HT1080 (cell line): ENCODE measurements around the gene AP4B1. TPM values are rescaled to one million over a fixed set of nuclear protein-coding genes. Genes with fewer than 3 reads are reported as not detected.
A peak's percentile ranks its signal among the peaks of the same experiment; 100 is the strongest.

Experiments
- DNase-seq: peaks from one replicate; pipeline ENCODE4 v3.0.0-alpha.2; 2015; ENCODE audit warnings: low read depth
- total RNA-seq: library from RNA; depleted of rRNA; stranded (reverse); fragments of >200 nt; shearing (Covaris generic); gene quantifications from 2 replicates; pipeline ENCODE4 v1.2.3, GENCODE V29; 2014

The AP4B1 gene
- total RNA-seq, 1 experiment from 2014 or later, result 20.8 TPM

DNA sequence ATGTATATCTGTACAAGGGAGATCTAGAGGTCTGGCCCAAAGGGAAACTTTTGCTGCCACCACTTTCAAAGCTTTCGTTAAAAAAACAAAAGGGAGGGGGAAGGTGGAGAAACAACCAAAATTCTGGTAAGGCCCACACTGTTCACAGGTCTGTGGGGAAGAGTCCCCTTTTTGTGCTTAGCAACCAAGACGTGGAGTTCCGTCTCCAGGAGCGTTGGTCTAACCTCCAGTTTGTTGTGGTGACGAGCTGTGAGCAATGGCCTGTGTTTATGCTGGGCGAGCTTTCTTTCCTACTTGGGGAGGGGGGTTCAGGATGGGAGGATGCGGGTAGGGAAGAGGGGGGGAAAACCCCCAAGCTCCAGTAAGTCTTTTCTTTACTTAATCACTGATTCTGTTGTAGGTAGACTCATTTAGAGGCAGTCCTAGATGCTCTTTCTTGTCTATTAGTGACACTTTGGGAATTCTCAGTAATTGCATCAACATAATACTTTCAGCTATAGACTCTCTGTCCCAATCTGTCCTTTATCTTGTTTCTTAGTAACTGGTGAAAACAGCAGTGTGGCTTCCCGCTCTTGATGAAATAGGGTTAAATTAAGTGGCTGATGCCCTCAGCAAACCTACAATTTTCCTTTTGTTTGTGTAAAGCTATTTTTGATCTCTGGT, 26.0 kb upstream of the AP4B1 start:
- peak; percentile 65 for DNase-seq

DNA sequence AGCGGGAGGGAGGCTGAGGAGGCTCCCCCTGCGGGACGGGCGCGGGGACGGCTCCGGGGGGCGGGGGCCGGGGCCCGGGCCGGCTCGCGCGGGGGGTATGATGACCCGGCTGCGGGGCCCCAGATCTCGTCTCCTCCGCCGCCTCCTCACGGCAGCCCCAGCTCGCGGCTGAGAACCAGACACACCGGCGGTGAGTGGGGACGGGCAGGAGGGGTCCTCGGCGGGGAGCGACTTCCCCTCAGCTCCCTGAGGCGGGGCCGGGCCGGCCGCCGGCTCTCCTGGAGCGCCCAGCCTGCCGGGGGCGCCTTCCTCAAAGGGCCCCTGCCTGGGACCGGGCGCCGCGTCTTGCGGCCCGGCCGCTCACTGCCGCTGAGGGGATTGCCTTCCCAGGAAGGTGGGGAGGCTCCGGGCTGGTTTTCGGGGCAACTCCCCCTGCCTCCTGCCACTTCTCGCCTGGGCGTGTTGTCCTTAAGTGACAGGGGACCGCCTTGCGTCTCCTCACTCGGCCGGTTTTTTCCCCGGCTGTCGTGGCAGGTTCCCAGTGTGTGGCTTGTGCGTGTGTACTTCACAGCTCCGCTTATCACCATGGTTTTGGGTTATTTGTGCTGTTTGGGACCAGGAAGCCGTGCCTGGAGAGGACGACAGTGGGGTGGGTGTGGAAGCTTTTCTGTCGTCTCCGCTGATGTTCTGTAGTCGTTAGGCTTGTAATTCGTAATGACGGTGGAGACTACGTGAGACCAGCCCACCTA, 25.3 kb upstream of the AP4B1 start:
- DNase-seq, result peak; percentile 21

GRCh38 chr1:113928941-113929749, 24.5 kb upstream of the AP4B1 start, which contains the start of gene HIPK1:
Gene HIPK1 (plus strand): TSS chr1:113929324.
- peak; percentile 83 for DNase-seq

DNA sequence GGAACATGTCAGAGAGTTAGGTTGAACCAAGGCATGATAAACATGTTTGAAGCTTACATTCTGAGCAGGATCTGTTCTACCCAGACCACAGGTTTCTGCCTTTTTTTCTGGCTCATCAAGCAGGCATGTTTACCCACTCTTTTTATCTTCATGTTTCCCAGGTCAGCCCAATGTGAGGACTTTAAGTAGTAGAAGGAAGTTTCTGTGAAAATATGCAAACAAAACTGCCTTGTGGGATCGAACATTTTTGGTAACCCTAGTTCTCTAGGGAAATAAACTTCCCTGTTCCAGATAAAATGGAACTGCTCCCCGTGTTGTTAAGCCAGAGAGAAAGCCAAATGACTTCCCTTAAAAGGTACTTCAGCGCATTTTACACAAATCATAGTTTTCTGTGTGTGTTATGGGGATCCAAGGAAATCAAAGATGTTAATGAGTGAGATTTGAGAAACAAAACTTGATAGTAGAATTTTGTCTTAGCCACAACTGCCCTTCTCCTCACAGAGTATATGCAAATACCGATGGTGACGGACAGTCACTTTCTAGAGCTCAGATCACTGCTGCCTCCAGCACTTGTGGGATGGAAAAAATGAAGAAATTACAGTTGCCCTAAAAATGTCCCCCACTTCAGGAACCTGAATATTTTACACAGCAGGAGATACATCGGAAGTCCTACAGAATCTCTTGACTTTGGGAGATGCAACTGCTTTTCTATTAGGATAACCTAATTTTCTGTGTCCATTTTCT, 23.8 kb upstream of the AP4B1 start:
- no peak for DNase-seq

DNA sequence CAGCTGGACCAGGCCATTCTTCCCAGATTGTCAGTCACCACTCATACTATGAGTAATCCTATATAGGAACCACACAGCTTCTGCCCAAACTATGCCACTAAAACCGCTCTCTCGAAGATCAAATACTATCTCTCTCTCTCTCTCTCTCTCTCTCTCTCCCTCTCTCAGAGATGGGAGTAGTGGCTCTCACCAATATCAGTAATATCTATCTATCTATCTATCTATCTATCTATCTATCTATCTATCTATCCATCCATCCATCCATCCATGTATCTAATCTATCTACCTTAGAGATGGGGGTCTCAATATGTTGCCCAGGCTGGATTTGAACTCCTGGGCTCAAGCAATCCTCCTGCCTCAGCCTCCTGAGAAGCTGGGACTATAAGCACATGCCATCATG, 19.9 kb upstream of the AP4B1 start:
- no peak for DNase-seq

- no peak for DNase-seq
These were observed 18.4 kb upstream of the AP4B1 start for GRCh38 chr1:113922957-113923356.

GRCh38 chr1:113918243-113918642, 13.6 kb upstream of the AP4B1 start:
- no peak for DNase-seq

DNA sequence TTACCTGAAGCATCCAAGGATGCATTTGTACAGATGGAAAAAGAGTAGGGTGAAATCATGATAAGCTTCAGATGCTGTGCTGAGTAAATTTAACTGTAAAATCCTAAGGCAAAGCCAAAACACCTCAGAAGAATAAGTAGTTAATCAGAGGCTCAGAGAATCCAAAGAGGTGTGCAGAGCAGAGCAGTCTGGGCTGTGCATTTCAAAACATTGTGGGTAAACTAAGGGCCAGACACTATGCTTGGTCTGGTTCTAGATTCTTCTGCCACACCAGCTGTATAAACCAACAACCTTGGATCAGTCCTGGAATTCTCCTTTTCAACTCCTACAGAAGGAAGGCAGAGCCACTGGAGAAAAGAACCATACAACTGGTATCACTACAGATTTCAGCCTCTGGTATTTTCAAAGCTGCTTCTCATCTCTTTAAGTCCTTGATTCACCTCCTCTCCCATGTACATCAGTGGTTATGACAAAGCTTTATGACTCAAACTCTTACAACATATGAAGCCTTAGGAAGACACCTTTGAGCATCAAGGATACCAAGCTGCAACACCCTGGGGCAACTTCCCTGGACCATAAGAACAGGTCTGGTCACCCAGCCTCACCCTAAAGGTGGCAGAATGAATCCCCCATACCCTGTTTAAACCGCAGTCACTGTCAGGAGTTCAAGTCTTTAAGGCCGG, 12.9 kb upstream of the AP4B1 start:
- DNase-seq, result peak; percentile 66

DNA sequence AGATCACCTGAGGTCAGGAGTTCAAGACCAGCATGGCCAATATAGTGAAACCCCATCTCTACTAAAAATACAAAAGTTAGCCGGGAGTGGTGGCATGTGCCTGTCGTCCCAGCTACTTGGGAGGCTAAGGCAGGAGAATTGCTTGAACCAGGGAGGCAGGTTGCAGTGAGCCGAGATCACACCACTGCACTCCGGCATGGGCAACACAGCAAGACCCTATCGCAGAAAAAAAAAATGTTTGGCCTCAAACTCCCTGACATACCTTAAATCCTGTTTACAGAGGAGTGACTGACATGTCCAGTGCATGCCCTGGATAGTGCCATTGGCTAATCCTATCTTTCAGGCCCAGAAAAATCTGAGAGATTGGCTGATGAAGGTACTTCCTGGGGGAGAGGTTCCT, 12.4 kb upstream of the AP4B1 start:
- DNase-seq, result no peak

DNA sequence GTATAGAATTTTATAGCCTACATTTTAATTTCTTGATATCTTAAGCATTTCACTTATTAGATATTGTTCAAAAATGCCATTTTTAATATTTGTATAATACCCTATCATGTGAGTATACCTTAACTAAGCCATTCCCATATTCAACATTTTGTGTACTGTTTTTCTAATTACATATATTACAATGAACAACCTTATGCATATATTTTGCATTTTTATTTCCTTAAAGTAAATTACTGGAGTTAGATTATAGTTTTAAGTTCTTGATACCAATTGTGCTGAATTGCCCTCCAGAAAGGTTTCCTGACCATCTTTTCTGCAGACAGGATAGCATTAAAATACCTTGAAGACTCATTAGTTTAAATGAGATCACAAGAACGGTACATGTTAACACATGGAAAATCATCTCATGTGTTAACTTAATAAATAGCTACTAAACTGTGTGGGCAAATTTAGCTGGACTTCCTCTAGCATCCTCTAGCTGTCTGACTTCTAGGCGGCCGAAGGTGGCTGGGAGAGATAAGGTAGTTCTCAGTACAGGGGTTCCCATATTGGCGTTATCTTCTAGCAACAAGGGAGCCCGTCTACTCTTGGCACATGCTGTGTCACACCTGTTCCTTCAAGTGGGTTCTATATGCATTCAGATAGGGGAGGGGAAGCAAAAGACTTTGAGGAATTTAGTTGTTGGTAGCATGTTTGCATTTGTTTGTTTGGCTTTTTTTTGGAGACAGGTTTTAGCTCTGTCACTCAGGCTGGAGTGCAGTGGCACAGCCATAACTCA, 9.5 kb upstream of the AP4B1 start:
- DNase-seq, result no peak

DNA sequence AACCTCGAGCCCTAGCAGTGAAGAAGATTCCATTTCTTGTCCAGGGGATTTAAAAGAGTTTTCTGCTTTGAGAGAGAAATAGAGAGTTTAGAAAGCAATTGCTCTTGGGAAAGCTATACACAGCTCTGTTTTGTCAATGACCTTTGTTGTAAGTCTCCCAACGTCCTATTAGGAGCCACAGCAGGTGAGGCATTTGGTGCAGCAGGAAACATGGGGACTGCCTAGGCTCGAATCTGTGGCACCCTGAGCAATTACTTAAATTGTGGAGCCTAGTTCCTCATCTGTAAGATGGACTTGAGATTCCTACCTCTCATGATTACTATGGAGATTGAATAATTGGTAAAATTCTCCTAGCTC, 8.7 kb upstream of the AP4B1 start:
- no peak for DNase-seq

DNA sequence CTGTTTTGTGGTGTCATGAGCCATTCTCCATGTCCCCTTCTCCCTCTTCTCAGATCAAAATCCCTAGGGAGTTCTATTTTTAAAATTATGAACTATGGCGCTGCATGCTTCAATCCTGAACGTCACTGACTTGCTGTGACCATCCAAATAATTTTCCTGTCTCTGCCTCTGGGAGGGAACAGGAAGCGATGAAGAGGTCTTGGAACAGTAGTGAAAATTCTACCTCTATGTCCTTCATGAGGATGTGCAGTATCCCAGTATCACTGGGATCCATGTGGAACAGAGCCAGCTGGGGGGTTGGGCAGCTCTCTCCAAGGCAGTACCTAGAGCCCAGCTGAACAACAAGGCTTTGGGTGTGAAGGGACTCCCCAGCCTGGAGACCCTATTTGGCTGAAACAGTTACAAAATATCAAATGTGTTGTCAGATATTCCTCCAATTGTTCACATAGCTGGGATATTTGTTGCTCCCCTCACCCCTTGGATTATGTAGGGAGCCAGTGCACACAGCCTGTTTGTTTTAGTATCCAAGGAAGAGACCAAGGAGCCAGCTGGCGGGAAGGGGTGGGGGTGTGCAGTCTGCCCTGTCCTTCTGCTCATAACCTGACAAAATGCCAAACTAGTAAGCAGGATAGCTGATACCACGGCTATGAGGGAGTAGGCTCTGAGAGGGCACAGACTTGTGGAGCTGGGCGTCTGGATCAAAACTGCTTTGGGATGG, 8.2 kb upstream of the AP4B1 start:
- peak; percentile 49 for DNase-seq

- DNase-seq, result no peak
These were observed 849 bp upstream of the AP4B1 start for GRCh38 chr1:113905435-113905861.

GRCh38 chr1:113904293-113904673, 316 bp downstream of the AP4B1 start:
- DNase-seq, result no peak

- DNase-seq, result peak; percentile 17
These were observed 902 bp downstream of the AP4B1 start for GRCh38 chr1:113903501-113904292.

- DNase-seq, result no peak
These were observed 3.4 kb downstream of the AP4B1 start for GRCh38 chr1:113901191-113901590.

DNA sequence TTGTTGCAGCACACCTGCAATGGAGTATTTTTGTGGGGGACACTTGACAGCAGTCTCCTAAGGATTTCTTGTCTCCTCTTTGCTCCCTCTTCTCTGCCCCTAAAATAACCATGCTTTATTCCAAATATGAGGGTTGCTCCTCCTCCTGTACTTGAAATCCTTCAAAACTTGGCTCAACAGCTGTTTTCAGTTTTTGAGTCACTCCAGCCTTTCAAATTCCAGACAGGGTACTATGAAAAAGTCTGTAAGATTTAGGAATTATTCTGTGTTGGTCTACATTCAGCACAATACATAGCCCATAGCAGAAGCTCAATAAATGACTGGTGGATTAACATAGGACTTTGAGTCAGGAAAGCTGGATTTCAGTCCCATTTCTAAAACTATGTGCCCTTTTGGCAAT, 5.5 kb downstream of the AP4B1 start:
- no peak for DNase-seq

DNA sequence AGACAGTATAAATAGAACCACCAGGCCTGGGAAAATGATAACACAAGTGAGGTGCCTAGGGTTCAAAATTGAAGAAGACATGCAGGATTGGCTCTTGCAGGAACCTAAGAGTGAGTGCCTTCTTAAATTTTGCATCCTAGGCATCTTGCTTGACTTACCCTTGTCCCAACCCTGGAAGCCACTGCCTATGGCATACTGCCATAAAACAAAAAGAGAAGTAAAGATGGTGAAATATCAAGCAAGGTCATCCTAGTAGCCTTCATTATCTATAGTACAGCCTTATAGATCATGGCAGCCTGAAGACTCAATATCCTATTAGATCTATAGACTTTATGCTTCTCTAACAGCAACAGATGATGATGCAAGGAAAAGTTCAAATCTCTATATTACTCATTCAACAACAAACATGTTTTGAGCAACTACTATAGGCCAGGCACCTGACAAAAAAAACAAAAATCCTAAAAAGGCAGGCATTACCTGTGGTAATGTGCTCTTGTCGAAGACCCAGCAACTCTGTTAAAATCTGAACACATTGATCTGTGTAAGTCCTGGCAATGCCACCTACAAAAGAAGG, 6.3 kb downstream of the AP4B1 start:
- no peak for DNase-seq
